ENCODE results near the gene FAM169A. TPM values are rescaled to one million over a fixed set of nuclear protein-coding genes. Genes with fewer than 3 reads are reported as not detected.

Gene FAM169A
- total and polyA plus RNA-seq, 2 of the 4 experiments (the other 2 are of a cell fraction): under 0.01 TPM; not detected in 1

DNA sequence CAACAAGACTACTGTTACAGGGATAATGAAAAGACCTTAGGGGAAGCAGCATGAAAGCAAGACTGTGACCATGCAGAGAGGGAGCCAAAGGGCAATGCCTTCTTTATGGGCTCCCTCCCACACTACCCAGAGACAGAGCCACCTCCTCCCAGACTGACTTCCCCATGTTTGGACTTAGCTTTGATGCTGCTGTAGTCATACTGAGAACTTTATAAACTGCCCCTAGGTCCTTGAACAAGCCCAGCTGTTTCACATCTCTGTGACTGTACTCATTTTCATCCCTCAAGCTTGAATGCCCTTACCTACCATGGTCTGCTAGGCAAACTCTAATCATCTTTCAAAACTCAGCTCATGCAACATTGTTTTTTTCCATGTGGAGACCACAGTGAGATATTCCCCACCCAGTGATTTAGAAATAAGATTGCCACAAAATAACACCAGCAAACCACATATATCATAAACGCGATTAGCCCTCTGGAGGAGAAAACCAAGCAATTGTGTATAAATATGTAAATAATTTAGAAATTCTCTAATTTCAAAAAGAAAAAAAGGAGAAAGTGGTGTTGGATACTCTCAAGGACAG lies 23.4 kb upstream of the FAM169A start:
- Histone ChIP-seq H4K5ac (ENCODE audit: low read depth, low read length) (no peak overlapping the region), H3K79me1 (ENCODE audit: low read depth in 1 of 2, low read length in 2 of 2) (no peaks in the 10 kb centered on the region), H2AK9ac (replicated peaks; ENCODE audit: low read depth, low read length, poor library complexity) (no peak overlapping the region), H2AK5ac (ENCODE audit: low read depth, low read length) (no peak overlapping the region), H3K36me3 (ENCODE audit: control insufficient read depth, insufficient read depth, low read length) (no peaks in the 10 kb centered on the region), H3K56ac (ENCODE audit: extremely low read depth, insufficient read depth, low read length) (no peak overlapping the region), H3K18ac (ENCODE audit: low read depth, low read length) (no peak overlapping the region), H2AFZ (replicated peaks; ENCODE audit: low read length, poor library complexity) (no peak overlapping the region), H3K4me2 (ENCODE audit: low read depth, low read length) (no peak overlapping the region), H3K27me3 (ENCODE audit: control insufficient read depth, insufficient read depth, low read length) (0 out of 2 replicates have a peak, but pooled peaks cover 2% of the 10 kb centered on the region), H3K9ac (ENCODE audit: low read depth, low read length) (no peak overlapping the region), H3K4me3 (ENCODE audit: insufficient read depth, low read depth, low read length) (no peak overlapping the region), H3K9me3 (ENCODE audit: control insufficient read depth, insufficient read depth, low read length) (peaks cover 2% of the 10 kb centered on the region; the same call in 1 of the 2 replicates), H4K20me1 (ENCODE audit: insufficient read depth, low read length) (no peaks in the 10 kb centered on the region), H4K8ac (ENCODE audit: low read depth in 2 of 2, low read length in 2 of 2) (no peak overlapping the region), H3K9me1 (ENCODE audit: insufficient read depth, low read length) (no peaks in the 10 kb centered on the region), H2BK20ac (ENCODE audit: low read depth, low read length) (no peak overlapping the region), H3K4ac (ENCODE audit: low read depth, low read length) (no peak overlapping the region), H2BK5ac (ENCODE audit: low read depth, low read length, poor library complexity, severe bottlenecking) (no peak overlapping the region), H3K23ac (ENCODE audit: low read depth, low read length) (no peak overlapping the region), H3K4me1 (ENCODE audit: control insufficient read depth, insufficient read depth, low read length) (no peaks in the 10 kb centered on the region), H3K27ac (ENCODE audit: insufficient read depth, low read length) (no peak overlapping the region), H4K91ac (ENCODE audit: insufficient read depth, low read depth, low read length) (no peak overlapping the region), H3K14ac (replicated peaks; ENCODE audit: low read depth, low read length) (no peak overlapping the region), H2BK15ac (ENCODE audit: low read depth, low read length) (no peak overlapping the region), H2BK120ac (ENCODE audit: low read depth, low read length) (no peak overlapping the region)
- WGBS, 2 experiments (ENCODE audit: extremely low coverage in 2 of 2, insufficient read length in 1 of 2): no CpG with 5 or more reads among the region's 2 CpGs
- intact Hi-C loops (cut with micrococcal nuclease) (no loop called here), dilution Hi-C loops (cut with HindIII; ENCODE audit: low sequenced_read_pairs, unreplicated experiment) (no loop called here), in situ Hi-C loops (cut with MboI; ENCODE audit: low sequenced_read_pairs) (no loop called here)
- no peak for TF ChIP-seq MAZ (IDR thresholded peaks at IDR 0.05; ENCODE audit: borderline replicate concordance, low read depth, low read length)
- TF ChIP-seq NFE2L2 (IDR thresholded peaks at IDR 0.05; ENCODE audit: low read depth, low read length): no peak
- TF ChIP-seq, protein P1, sequence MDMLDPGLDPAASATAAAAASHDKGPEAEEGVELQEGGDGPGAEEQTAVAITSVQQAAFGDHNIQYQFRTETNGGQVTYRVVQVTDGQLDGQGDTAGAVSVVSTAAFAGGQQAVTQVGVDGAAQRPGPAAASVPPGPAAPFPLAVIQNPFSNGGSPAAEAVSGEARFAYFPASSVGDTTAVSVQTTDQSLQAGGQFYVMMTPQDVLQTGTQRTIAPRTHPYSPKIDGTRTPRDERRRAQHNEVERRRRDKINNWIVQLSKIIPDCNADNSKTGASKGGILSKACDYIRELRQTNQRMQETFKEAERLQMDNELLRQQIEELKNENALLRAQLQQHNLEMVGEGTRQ (IDR thresholded peaks at IDR 0.05; ENCODE audit: low read depth, low read length): no peak
- TF ChIP-seq, protein P2, sequence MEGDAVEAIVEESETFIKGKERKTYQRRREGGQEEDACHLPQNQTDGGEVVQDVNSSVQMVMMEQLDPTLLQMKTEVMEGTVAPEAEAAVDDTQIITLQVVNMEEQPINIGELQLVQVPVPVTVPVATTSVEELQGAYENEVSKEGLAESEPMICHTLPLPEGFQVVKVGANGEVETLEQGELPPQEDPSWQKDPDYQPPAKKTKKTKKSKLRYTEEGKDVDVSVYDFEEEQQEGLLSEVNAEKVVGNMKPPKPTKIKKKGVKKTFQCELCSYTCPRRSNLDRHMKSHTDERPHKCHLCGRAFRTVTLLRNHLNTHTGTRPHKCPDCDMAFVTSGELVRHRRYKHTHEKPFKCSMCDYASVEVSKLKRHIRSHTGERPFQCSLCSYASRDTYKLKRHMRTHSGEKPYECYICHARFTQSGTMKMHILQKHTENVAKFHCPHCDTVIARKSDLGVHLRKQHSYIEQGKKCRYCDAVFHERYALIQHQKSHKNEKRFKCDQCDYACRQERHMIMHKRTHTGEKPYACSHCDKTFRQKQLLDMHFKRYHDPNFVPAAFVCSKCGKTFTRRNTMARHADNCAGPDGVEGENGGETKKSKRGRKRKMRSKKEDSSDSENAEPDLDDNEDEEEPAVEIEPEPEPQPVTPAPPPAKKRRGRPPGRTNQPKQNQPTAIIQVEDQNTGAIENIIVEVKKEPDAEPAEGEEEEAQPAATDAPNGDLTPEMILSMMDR (conservative IDR thresholded peaks at IDR 0.05; ENCODE audit: low read depth, low read length): no peak
- no peak for TF ChIP-seq SMC3 (IDR thresholded peaks at IDR 0.05; ENCODE audit: low read depth, low read length)
- TF ChIP-seq CHD1 (IDR thresholded peaks at IDR 0.05; ENCODE audit: low read depth, low read length): no peak
- no peak for TF ChIP-seq RAD21 (IDR thresholded peaks at IDR 0.05; ENCODE audit: low read length)
- TF ChIP-seq POLR2A (IDR thresholded peaks at IDR 0.05; ENCODE audit: low read depth, low read length): no peak
- no peak for TF ChIP-seq RFX5 (IDR thresholded peaks at IDR 0.05; ENCODE audit: low read depth, low read length)
- no peak for TF ChIP-seq MXI1 (IDR thresholded peaks at IDR 0.05; ENCODE audit: borderline replicate concordance, low read depth, low read length)
- TF ChIP-seq CEBPB (IDR thresholded peaks at IDR 0.05; ENCODE audit: low read depth, low read length): no peak
- TF ChIP-seq FOS (IDR thresholded peaks at IDR 0.05; ENCODE audit: low read depth, low read length): no peak
- TF ChIP-seq MAFK (IDR thresholded peaks at IDR 0.05; ENCODE audit: low read depth, low read length): no peak
- TF ChIP-seq BHLHE40 (IDR thresholded peaks at IDR 0.05; ENCODE audit: low read depth, low read length): no peak
- TF ChIP-seq, protein P3, sequence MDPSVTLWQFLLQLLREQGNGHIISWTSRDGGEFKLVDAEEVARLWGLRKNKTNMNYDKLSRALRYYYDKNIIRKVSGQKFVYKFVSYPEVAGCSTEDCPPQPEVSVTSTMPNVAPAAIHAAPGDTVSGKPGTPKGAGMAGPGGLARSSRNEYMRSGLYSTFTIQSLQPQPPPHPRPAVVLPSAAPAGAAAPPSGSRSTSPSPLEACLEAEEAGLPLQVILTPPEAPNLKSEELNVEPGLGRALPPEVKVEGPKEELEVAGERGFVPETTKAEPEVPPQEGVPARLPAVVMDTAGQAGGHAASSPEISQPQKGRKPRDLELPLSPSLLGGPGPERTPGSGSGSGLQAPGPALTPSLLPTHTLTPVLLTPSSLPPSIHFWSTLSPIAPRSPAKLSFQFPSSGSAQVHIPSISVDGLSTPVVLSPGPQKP (IDR thresholded peaks at IDR 0.05; ENCODE audit: borderline replicate concordance, low read depth, low read length): no peak
- TF ChIP-seq RCOR1 (IDR thresholded peaks at IDR 0.05; ENCODE audit: insufficient replicate concordance, low read length): no peak
- ATAC-seq (ENCODE audit: low read depth): no peak
- ChIA-PET POLR2A (ENCODE audit: unreplicated experiment) (no interaction called here), CTCF (no interaction called here)
- no peak for DNase-seq
- BruUV-seq (replicated peaks): no TSS peak
